Vagina (tissue), 2 donors: ENCODE data around the gene MPHOSPH6. TPM values are rescaled to one million over a fixed set of nuclear protein-coding genes. Genes with fewer than 3 reads are reported as not detected.

ENCODE experiments used
- DNase-seq, 2 donors: peaks; one replicate each; pipeline ENCODE4 v3.0.0-alpha.2; 2017; ENCODE audit errors: extremely low spot score in 2 of 2
- H3K27ac ChIP-seq: fragments of 200-600 bp; sonication (generic); one replicate; pipeline ENCODE4 v1.5.1; 2019
- H3K27me3 ChIP-seq: fragments of 200-600 bp; sonication (generic); one replicate; pipeline ENCODE4 v1.5.1; 2019
- H3K36me3 ChIP-seq, 2 donors: fragments of 200-600 bp; sonication (generic); one replicate each; pipeline ENCODE4 v1.5.1; 2017 to 2019
- H3K4me1 ChIP-seq: fragments of 200-600 bp; sonication (generic); one replicate; pipeline ENCODE4 v1.5.1; 2019
- H3K4me3 ChIP-seq, 2 donors: fragments of 200-600 bp; sonication (generic); 1 replicate in 1 of 2; 2 replicates in 1 of 2; pipeline ENCODE4 v1.5.1; 2016 to 2019
- H3K9me3 ChIP-seq: fragments of 200-600 bp; sonication (generic); one replicate; pipeline ENCODE4 v1.5.1; 2019
- CTCF ChIP-seq, 3 experiments: fragments of 450-650 bp in 2 of 3; fragments of 200-600 bp in 1 of 3; sonication (generic) in 1 of 3; IDR thresholded peaks; one replicate each; pipeline ENCODE4 v1.5.1; 2017 to 2019; ENCODE audit warnings: antibody characterized with exemption in 3 of 3, mild to moderate bottlenecking in 2 of 3, moderate library complexity in 2 of 3
- POLR2A ChIP-seq, 2 donors: fragments of 450-650 bp; IDR thresholded peaks; one replicate each; pipeline ENCODE4 v1.6.1; 2017; ENCODE audit warnings: antibody characterized with exemption in 2 of 2, mild to moderate bottlenecking in 2 of 2, moderate library complexity in 2 of 2
- POLR2AphosphoS5 ChIP-seq, 2 donors: sonication (generic); formaldehyde crosslinking; IDR thresholded peaks; one replicate each; pipeline ENCODE4 v1.9.0; 2017; ENCODE audit warnings: antibody characterized with exemption in 2 of 2, mild to moderate bottlenecking in 2 of 2, low read depth in 1 of 2; ENCODE audit not compliant: insufficient read depth in 1 of 2
- intact Hi-C: fragments of 100-400 bp; cut with DNase I; formaldehyde crosslinking; loops from one replicate; pipeline ENCODE4 v1.15.1; 2023
- total RNA-seq: library from RNA; depleted of rRNA; stranded (reverse); fragments of >200 nt; gene quantifications from one replicate; pipeline ENCODE4 v1.2.3, GENCODE V29; 2016

Gene MPHOSPH6
- total RNA-seq, 1 donor from 2014 or later: 27.0 TPM

- DNase-seq: no peak
- TF ChIP-seq POLR2A (IDR thresholded peaks at IDR 0.05): no peak
- no peak for TF ChIP-seq CTCF (IDR thresholded peaks at IDR 0.05)
- TF ChIP-seq POLR2AphosphoS5 (IDR thresholded peaks at IDR 0.05; ENCODE audit: insufficient read depth in 1 of 2, low read depth in 1 of 2): no peak
- Histone ChIP-seq H3K27ac (no peak overlapping the region), H3K9me3 (no peaks in the 10 kb centered on the region), H3K27me3 (no peaks in the 10 kb centered on the region), H3K36me3 (no peaks in the 10 kb centered on the region), H3K4me1 (no peaks in the 10 kb centered on the region), H3K4me3 (no peak overlapping the region)
- intact Hi-C loops: no loop called here
Measured at GRCh38 chr16:82182266-82183003, 12.4 kb upstream of the MPHOSPH6 start.

- Histone ChIP-seq H3K4me3 (no peak overlapping the region), H3K4me1 (no peaks in the 10 kb centered on the region), H3K36me3 (no peaks in the 10 kb centered on the region), H3K9me3 (no peaks in the 10 kb centered on the region), H3K27ac (no peak overlapping the region), H3K27me3 (no peaks in the 10 kb centered on the region)
- intact Hi-C loops: no loop called here
- DNase-seq: no peak
- no peak for TF ChIP-seq POLR2A (IDR thresholded peaks at IDR 0.05)
- no peak for TF ChIP-seq POLR2AphosphoS5 (IDR thresholded peaks at IDR 0.05; ENCODE audit: insufficient read depth in 1 of 2, low read depth in 1 of 2)
- no peak for TF ChIP-seq CTCF (IDR thresholded peaks at IDR 0.05)
Measured at GRCh38 chr16:82181461-82182185, 11.6 kb upstream of the MPHOSPH6 start.

GRCh38 chr16:82178352-82178751, 8.3 kb upstream of the MPHOSPH6 start:
- no peak overlapping the region for H3K27ac ChIP-seq
- no peaks in the 10 kb centered on the region for H3K27me3 ChIP-seq
- H3K9me3 ChIP-seq: no peaks in the 10 kb centered on the region
- DNase-seq: no peak
- H3K36me3 ChIP-seq: no peaks in the 10 kb centered on the region
- TF ChIP-seq POLR2A (IDR thresholded peaks at IDR 0.05): no peak
- TF ChIP-seq POLR2AphosphoS5 (IDR thresholded peaks at IDR 0.05; ENCODE audit: insufficient read depth in 1 of 2, low read depth in 1 of 2): no peak
- no peak for TF ChIP-seq CTCF (IDR thresholded peaks at IDR 0.05)
- H3K4me3 ChIP-seq: no peak overlapping the region
- intact Hi-C loops: no loop called here
- no peaks in the 10 kb centered on the region for H3K4me1 ChIP-seq

GRCh38 chr16:82177555-82177954, 7.5 kb upstream of the MPHOSPH6 start:
- intact Hi-C loops: no loop called here
- no peaks in the 10 kb centered on the region for H3K4me1 ChIP-seq
- H3K4me3 ChIP-seq: no peak overlapping the region
- H3K36me3 ChIP-seq: no peaks in the 10 kb centered on the region
- H3K27ac ChIP-seq: no peak overlapping the region
- DNase-seq: no peak
- TF ChIP-seq POLR2A (IDR thresholded peaks at IDR 0.05): no peak
- no peak for TF ChIP-seq CTCF (IDR thresholded peaks at IDR 0.05)
- no peak for TF ChIP-seq POLR2AphosphoS5 (IDR thresholded peaks at IDR 0.05; ENCODE audit: insufficient read depth in 1 of 2, low read depth in 1 of 2)
- H3K27me3 ChIP-seq: no peaks in the 10 kb centered on the region
- no peaks in the 10 kb centered on the region for H3K9me3 ChIP-seq

- intact Hi-C loops: no loop called here
- Histone ChIP-seq H3K27me3 (no peaks in the 10 kb centered on the region), H3K4me1 (no peaks in the 10 kb centered on the region), H3K27ac (no peak overlapping the region), H3K36me3 (no peaks in the 10 kb centered on the region), H3K4me3 (no peak overlapping the region), H3K9me3 (no peaks in the 10 kb centered on the region)
- DNase-seq: no peak
- TF ChIP-seq CTCF (IDR thresholded peaks at IDR 0.05) (no peak), POLR2A (IDR thresholded peaks at IDR 0.05) (no peak), POLR2AphosphoS5 (IDR thresholded peaks at IDR 0.05; ENCODE audit: insufficient read depth in 1 of 2, low read depth in 1 of 2) (no peak)
Measured at GRCh38 chr16:82176204-82176603, 6.2 kb upstream of the MPHOSPH6 start.
